MM.1S (cell line): ENCODE data around the gene TMEM178B.

Source experiments
- DNase-seq: peaks from one replicate; pipeline ENCODE4 v3.0.0-alpha.2; 2015
- H2AFZ ChIP-seq: fragments of 300-600 bp; sonication (generic); 2 replicates; pipeline ENCODE4 v1.6.0; 2016; ENCODE audit warnings: antibody characterized with exemption, low read length
- H3F3A ChIP-seq: fragments of 300-600 bp; sonication (generic); 2 replicates; pipeline ENCODE4 v1.6.1; 2016; ENCODE audit warnings: mild to moderate bottlenecking, antibody characterized with exemption, low read length, moderate library complexity, mixed read lengths; ENCODE audit not compliant: insufficient read depth
- H3K27ac ChIP-seq: fragments of 300-600 bp; sonication (generic); 2 replicates; pipeline ENCODE4 v1.5.1; 2016; ENCODE audit warnings: mild to moderate bottlenecking, low read length
- H3K27me3 ChIP-seq: fragments of 300-600 bp; sonication (generic); replicated peaks from 2 replicates; pipeline ENCODE4 v1.6.0; 2016; ENCODE audit warnings: low read length; ENCODE audit not compliant: insufficient read depth
- H3K36me3 ChIP-seq: fragments of 300-600 bp; sonication (generic); replicated peaks from 2 replicates; pipeline ENCODE4 v1.6.1; 2016; ENCODE audit warnings: mild to moderate bottlenecking, low read length, mixed read lengths; ENCODE audit not compliant: insufficient read depth
- H3K4me1 ChIP-seq: fragments of 300-600 bp; sonication (generic); 2 replicates; pipeline ENCODE4 v1.6.1; 2016; ENCODE audit warnings: low read length, mixed read lengths
- H3K4me2 ChIP-seq: fragments of 300-600 bp; sonication (generic); 2 replicates; pipeline ENCODE4 v1.6.0; 2016; ENCODE audit warnings: low read depth, low read length
- H3K4me3 ChIP-seq: fragments of 300-600 bp; sonication (generic); 2 replicates; pipeline ENCODE4 v1.5.1; 2016; ENCODE audit warnings: low read length, mixed read lengths
- H3K79me2 ChIP-seq: fragments of 300-600 bp; sonication (generic); 2 replicates; pipeline ENCODE4 v1.6.1; 2016; ENCODE audit warnings: mixed run types, low read length, mixed read lengths
- H3K9ac ChIP-seq: fragments of 300-600 bp; sonication (generic); 2 replicates; pipeline ENCODE4 v1.6.1; 2016; ENCODE audit warnings: low read length, mixed read lengths
- H3K9me2 ChIP-seq: fragments of 300-600 bp; sonication (generic); replicated peaks from 2 replicates; pipeline ENCODE4 v1.6.1; 2016; ENCODE audit warnings: mild to moderate bottlenecking, low read length, mixed read lengths; ENCODE audit not compliant: insufficient read depth
- H3K9me3 ChIP-seq: fragments of 300-600 bp; sonication (generic); replicated peaks from 2 replicates; pipeline ENCODE4 v1.6.1; 2016; ENCODE audit warnings: mild to moderate bottlenecking, low read length, mixed read lengths; ENCODE audit not compliant: insufficient read depth
- H4K20me1 ChIP-seq: fragments of 300-600 bp; sonication (generic); 2 replicates; pipeline ENCODE4 v1.6.1; 2016; ENCODE audit warnings: mild to moderate bottlenecking, low read length, moderate library complexity, mixed read lengths; ENCODE audit not compliant: insufficient read depth
- EZH2 ChIP-seq: fragments of 300-600 bp; sonication (generic); optimal IDR thresholded peaks from 2 replicates; pipeline ENCODE3; 2017; ENCODE audit warnings: low read depth, mild to moderate bottlenecking, antibody characterized with exemption, low read length, mixed read lengths
- EZH2phosphoT487 ChIP-seq: fragments of 300-600 bp; sonication (generic); IDR thresholded peaks from 2 replicates; pipeline ENCODE4 v1.6.1; 2018; ENCODE audit warnings: antibody characterized with exemption, low read length
- TF ChIP-seq, protein P1 (sequence below): fragments of 300-600 bp; sonication (generic); IDR thresholded peaks from 2 replicates; pipeline ENCODE4 v1.5.1; 2016; ENCODE audit warnings: antibody characterized with exemption, low read length, mixed read lengths

Gene TMEM178B

DNA sequence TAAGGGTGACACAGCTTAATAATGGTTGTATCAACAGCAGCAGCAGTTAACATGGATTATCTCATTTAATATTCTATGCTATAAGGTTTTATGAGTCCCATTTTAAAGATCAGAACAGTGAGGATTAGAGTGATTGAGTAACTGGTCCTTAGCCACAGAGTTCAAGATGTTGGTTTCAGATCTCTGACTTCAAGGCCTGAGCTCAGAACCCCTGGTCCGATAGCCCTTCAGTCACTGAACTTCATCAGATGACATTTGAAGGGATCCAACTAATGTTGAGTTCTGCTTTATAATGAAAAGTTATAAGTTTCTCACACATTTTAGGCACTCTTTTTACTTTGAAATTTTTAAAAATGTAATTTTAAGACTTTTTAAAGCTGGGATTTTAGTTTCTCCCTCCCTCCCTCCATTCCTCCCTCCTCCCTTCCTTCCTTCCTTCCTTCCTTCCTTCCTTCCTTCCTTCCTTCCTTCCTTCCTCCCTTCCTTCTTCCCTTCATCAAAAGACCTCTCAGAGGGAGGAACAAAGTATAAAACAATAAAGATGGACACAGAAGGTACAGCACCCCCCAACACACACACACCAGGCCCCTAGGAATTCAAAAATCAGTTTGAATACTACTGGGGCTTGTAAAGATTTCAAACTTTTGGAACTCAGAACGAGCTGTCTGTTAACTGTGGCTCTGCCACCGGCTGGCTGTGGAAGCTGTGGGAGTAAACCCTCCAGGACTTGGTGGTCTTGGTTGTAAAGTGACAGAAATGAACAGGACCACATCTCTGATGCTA, 270.5 kb downstream of the TMEM178B start:
- H3K4me1 ChIP-seq, result no peaks in the 10 kb centered on the region
- no peak for TF ChIP-seq EZH2phosphoT487
- TF ChIP-seq EZH2, result no peak
- TF ChIP-seq, protein P1, sequence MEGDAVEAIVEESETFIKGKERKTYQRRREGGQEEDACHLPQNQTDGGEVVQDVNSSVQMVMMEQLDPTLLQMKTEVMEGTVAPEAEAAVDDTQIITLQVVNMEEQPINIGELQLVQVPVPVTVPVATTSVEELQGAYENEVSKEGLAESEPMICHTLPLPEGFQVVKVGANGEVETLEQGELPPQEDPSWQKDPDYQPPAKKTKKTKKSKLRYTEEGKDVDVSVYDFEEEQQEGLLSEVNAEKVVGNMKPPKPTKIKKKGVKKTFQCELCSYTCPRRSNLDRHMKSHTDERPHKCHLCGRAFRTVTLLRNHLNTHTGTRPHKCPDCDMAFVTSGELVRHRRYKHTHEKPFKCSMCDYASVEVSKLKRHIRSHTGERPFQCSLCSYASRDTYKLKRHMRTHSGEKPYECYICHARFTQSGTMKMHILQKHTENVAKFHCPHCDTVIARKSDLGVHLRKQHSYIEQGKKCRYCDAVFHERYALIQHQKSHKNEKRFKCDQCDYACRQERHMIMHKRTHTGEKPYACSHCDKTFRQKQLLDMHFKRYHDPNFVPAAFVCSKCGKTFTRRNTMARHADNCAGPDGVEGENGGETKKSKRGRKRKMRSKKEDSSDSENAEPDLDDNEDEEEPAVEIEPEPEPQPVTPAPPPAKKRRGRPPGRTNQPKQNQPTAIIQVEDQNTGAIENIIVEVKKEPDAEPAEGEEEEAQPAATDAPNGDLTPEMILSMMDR, result no peak

DNA sequence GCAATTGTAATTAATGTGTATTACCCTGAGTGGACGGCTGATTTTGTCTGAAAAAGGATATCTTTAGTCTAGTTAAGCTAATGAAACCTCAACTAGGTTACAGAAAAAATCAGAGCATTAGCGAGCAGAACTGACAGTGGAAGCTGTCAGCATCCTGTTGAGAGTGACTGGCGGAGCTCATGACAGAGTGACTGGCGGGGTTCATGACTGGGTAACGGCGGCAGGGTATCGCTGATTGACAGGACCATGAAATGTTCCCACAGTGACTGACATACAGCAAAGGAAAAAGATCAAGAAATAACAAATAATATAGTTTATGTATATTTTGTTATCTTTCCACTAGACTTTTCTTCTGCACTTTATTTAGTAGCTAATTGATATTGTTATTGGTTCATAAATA, 274.9 kb downstream of the TMEM178B start:
- no peaks in the 10 kb centered on the region for H3K9me2 ChIP-seq
- no peaks in the 10 kb centered on the region for H3K36me3 ChIP-seq
- no peaks in the 10 kb centered on the region for H3K9me3 ChIP-seq
- H3K27me3 ChIP-seq, result no peaks in the 10 kb centered on the region
- H3K4me3 ChIP-seq, result no peak overlapping the region
- no peak for TF ChIP-seq EZH2
- H3K9ac ChIP-seq, result no peak overlapping the region
- no peaks in the 10 kb centered on the region; the same call in 1 of the 2 replicates for H3K4me1 ChIP-seq
- DNase-seq, result no peak
- no peak overlapping the region for H2AFZ ChIP-seq
- no peak overlapping the region for H3K27ac ChIP-seq
- no peak overlapping the region for H3K4me2 ChIP-seq
- H3K79me2 ChIP-seq, result no peaks in the 10 kb centered on the region
- no peaks in the 10 kb centered on the region for H4K20me1 ChIP-seq
- no peaks in the 10 kb centered on the region for H3F3A ChIP-seq

More for the DNA sequence above, 270.5 kb downstream of the TMEM178B start:
- Histone ChIP-seq H3K9me3 (no peaks in the 10 kb centered on the region), H3K4me3 (no peak overlapping the region), H3K9me2 (no peaks in the 10 kb centered on the region), H3K36me3 (no peaks in the 10 kb centered on the region), H3K4me2 (no peak overlapping the region), H4K20me1 (no peaks in the 10 kb centered on the region), H3K79me2 (no peaks in the 10 kb centered on the region), H3K27ac (no peak overlapping the region), H2AFZ (no peak overlapping the region), H3F3A (no peaks in the 10 kb centered on the region), H3K27me3 (no peaks in the 10 kb centered on the region), H3K9ac (no peak overlapping the region)
- DNase-seq, result no peak

DNA sequence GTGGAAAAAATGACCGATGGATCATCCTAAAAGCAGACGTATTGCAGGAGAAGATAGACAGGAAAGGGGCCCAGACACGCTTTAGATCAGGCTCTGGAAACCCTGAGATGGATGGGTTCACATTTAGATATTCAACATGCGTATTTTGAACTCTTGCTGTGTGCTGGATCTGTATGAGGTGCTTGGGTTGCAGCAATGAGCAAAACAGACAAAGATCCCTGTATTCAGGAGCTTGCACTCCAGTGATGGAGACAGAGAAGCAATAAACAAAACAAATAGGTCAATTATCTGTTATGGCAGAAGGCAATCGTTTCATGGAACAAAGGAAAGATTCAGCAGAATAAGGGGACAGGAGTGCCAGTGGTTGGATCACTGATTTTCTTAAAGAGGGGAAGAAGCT, 275.5 kb downstream of the TMEM178B start:
- H3K79me2 ChIP-seq, result no peaks in the 10 kb centered on the region
- no peak overlapping the region for H3K27ac ChIP-seq
- H3K4me1 ChIP-seq, result peaks cover 6% of the 10 kb centered on the region
- H3K4me2 ChIP-seq, result no peak overlapping the region
- H2AFZ ChIP-seq, result no peak overlapping the region
- TF ChIP-seq EZH2phosphoT487, result no peak
- TF ChIP-seq, protein P1, result no peak
- no peaks in the 10 kb centered on the region for H3F3A ChIP-seq
- H3K9me2 ChIP-seq, result no peaks in the 10 kb centered on the region
- no peaks in the 10 kb centered on the region for H4K20me1 ChIP-seq
- H3K9ac ChIP-seq, result no peak overlapping the region
- DNase-seq, result no peak
- no peaks in the 10 kb centered on the region for H3K9me3 ChIP-seq
- H3K27me3 ChIP-seq, result no peaks in the 10 kb centered on the region
- H3K4me3 ChIP-seq, result no peak overlapping the region
- H3K36me3 ChIP-seq, result no peaks in the 10 kb centered on the region

DNA sequence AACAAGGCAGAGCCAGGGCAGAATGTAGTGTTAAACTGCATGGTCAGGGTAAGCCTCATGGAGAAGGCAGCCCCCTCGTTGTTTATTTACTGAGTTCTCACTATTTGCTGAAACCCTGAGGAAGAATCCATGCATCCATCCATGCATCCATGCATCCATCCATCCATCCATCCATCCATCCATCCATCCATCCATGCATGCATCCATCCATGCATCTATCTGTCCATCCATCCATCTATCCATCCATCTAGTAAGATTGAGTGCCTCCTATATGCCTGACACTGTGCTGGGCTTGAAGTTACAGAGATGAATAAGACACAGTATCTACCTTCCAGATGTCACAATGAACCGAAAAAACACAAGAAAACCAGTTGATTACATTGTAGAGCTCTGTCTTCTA, 275.9 kb downstream of the TMEM178B start:
- TF ChIP-seq EZH2phosphoT487, result no peak
- TF ChIP-seq, protein P1, result no peak
- TF ChIP-seq EZH2, result no peak
- no peak for DNase-seq
- Histone ChIP-seq H3K27me3 (no peaks in the 10 kb centered on the region), H3K36me3 (no peaks in the 10 kb centered on the region), H3K9me3 (no peaks in the 10 kb centered on the region), H3F3A (no peaks in the 10 kb centered on the region), H3K4me1 (peaks cover 10% of the 10 kb centered on the region), H2AFZ (no peak overlapping the region), H4K20me1 (no peaks in the 10 kb centered on the region), H3K4me3 (no peak overlapping the region), H3K4me2 (no peak overlapping the region), H3K9me2 (no peaks in the 10 kb centered on the region), H3K27ac (no peak overlapping the region), H3K79me2 (no peaks in the 10 kb centered on the region), H3K9ac (no peak overlapping the region)
